ENCODE data around the gene CABLES1.

Gene CABLES1

DNA sequence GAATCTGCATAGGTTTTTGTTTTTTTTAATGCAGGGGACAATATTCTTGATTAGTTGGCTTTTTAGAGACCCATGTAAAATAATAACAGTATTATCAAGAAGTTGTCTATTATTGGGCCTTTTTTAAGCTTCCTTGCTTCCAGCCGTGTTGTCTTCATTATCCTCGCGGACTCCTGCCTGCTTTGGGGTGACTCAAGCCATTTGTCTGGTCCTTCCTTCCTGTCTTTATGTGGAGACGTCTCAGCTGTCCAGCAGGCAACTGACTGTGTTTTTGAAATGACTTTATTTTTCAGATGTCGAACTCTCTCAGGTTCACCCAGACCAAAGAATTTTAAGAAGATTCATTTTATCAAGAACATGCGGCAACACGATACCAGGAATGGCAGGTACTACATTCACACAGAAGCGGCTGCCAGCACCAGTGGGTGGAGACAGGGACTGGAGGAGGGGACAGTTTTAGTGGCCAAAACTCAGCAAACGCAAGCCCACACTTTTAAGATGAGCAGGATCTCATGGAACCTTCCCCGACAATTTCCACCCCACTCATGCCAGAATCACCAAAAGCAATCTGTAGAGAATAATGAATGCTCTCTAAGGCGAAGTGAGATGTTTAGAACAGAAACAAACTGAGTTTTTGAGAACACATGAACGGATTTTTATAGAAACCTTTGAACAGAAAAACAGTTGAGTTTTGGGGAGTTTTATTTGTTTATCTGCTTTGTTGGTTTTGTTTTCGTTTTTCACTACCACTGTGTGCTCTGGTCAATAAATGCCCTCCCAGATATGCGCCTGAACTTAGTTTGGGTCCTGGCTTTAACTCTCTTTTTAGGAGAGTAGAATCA, 59.1 kb downstream of the CABLES1 start:
- no peak for DNase-seq (ENCODE audit: low spot score)

DNA sequence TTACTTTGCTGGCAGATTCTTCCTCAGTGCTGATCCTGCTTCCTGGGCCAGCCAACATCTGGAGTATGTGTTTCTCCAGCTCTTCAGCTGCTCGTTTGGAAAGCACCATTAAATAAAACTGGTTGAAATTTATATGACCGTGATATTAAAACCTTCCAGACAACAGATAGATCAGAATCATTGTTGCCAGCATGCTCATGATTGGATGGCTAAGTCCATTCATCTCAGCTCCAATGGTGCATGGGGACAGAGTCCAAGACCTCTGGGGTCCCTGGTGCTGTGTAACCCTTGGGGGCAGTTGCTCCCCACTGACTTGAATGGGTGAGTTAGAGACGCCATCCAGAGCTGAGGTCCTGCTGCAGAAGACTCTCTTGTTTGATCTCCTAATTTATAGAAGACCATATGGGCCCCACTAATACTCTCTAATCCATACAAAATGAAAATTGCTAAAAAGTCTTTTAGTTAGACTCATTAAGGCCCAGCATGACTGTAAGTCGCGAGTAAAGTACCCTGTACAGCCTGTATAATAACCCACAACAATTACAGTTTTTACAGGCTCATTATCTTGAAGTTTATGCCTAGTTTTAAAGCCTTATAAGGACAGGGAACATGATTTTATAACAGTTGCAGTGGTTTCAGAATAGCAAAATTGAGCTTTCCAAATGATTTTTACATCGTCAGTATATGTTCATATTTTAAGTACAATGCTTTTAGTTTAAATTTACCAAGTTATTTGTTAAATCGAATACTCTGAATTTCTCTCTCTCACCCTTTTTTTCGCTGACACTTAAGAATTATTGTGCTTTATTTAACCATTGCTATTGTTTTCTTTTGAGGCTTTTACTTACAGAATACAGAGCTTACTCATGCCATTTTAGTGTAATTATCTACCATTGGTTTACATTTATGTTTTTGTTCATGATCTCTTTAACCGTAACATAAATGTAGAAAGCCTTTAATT, 60.0 kb downstream of the CABLES1 start:
- no peak for DNase-seq (ENCODE audit: low spot score)

DNA sequence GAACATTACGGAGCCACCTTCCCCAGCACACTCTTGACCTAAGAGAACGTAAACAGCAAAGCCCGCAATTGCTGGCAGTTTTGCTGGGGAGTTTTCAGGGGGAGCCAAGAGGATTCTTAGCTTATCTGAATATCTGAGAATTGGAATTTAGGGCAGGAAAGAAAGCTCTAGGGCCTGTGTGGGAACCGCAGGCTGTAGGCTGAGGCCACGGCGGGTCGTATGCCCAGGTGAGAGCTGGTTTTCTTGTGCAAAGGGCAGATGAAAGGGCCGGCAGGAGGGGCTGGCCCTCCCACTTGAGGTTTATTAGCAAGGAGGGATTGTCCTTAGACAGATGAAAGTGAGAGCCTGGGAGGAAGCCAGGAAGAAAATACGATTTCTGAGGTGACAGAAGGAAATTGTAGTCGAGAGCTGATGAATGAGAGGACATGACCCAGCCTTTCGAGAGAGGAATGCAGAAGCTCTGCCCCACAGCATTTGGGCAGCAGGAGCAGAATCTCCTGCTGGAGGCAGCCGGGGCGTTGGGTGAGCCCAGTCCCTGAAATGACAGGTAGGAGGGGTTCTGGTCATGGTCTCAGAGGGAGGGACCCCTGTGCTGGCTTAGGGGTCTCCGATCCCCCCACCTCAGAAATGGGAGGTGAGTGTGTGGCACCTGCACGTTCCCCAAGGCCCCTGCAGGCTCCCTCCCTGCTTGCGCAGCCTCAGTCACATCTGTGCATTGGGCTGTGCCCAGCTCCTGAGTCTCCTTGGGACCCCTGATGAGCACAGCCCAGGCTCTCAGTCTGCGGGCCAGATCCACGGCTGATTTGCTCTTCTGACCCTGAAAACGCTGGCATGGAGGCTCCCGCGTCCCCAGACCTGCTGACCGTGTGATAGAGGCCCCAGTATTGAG, 61.1 kb downstream of the CABLES1 start:
- no peak for DNase-seq (ENCODE audit: low spot score)

DNA sequence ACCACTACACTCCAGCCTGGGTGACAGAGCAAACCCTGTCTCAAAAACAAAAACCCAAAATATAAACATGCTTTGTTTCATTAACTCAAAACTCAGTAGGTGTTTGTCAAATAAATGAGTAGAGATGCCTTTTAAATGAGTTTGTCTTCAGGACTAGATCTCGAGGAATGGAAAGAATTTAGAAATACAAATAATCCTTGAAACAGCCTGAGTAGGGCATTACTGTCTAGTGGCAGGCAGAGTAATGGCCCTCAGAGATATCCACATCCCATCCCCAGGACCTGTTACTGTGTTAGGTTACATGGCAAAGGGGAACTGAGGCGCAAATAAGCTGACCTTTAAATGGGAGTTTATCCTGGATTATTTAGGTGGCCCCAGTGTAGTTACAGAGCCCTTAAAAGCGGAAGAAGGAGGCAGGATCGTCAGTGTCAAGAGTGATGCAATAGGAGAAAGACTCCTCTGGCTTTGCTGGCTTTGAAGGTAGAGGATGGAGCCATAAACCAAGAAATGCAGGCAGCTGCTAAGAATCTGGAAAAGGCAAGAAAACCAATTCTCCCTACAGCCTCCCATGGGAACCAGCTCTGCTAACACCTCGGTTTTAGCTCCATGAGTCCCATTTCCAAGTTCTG, 63.0 kb downstream of the CABLES1 start:
- no peak for DNase-seq (ENCODE audit: low spot score)

DNA sequence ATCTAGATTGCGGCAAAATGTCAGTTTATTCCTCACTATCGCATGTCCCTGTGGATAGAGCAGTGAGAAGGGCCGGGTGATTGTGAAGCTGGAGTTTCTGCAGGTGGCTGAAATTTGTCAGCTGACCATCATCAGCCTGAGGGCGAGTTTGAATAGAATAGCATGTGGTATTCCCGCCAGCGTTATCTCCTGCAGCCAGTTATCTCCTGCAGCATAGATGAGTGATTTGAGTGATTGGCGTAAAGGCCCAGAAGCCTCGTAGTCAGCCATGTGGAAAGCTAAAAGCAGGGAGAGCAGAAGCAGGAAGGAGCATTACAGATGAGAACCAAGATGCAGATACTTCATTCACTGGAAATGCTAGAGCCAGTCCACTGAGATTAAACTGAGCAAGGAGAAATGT, 65.5 kb downstream of the CABLES1 start:
- DNase-seq (ENCODE audit: low spot score) = no peak

DNA sequence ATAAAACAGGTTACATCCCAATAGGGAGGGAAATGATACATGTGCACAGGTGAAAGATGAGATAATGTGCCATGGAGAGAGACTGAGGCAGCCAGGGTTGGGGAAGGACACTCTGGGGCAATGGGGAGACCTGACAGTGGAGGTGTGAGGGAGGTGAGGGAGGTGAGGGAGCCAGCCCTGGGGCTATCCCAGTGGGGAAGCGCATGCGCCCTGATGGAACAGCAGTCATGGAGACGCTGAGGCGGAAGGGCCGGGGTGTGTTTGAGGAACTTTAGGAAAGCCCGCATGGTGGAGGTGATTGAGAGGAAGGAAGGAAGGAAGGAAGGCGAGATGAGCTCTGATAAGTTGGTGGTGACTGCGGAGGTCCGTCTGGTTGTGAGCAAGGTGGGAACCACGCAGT, 66.5 kb downstream of the CABLES1 start:
- no peak for DNase-seq (ENCODE audit: low spot score)

DNA sequence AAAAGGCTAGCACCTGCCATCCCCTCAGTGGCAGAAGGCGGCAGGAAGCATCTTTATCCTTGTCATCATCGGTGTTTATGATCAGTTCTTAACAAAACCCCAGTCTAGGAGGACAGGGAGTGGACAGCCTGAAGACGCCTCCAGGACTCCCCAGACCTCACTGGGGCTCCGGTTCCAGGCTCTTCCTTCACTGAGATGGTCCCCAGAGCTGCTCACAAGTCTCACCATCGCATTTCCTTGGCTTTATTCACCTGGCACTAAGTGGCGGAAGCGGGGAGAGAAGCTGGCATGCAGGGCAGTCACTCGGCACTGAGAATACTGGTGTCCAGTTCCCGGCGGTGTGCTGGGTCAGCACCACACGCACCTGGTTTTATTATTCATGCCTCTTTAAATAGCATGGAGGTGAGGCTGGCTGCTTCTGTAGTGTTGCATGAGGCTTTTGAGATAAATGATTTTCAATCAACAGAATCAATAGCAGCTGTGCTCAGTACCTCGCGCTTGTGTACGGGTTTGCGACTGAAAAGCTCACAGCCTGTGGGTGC, 68.7 kb downstream of the CABLES1 start:
- no peak for DNase-seq (ENCODE audit: low spot score)

DNA sequence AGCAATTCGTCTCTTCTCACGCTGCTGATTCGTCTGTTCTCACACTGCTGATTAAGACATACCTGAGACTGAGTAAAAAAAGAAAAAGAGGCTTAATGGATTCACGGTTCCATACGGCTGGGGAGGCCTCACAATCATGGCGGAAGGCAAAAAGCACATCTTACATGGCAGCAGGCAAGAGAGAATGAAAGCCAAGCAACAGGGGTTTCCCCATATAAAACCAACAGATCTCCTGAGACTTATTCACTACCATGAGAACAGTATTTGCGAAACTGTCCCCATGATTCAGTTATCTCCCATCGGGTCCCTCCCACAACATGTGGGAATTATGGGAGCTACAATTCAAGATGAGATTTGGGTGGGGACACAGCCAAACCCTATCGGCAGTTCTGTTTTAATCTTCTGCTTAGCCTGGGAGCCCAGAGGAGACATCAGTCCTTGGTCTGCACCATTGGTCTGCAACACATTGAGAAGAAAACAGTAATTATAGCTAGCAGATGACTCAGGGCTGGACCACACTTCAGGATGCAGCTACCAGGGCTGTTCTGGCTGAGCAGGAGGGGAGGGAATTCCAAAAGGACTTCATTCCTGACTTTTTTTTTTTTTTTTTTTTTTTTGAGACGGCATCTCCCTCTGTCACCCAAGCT, 69.4 kb downstream of the CABLES1 start:
- DNase-seq (ENCODE audit: low spot score) = no peak

DNA sequence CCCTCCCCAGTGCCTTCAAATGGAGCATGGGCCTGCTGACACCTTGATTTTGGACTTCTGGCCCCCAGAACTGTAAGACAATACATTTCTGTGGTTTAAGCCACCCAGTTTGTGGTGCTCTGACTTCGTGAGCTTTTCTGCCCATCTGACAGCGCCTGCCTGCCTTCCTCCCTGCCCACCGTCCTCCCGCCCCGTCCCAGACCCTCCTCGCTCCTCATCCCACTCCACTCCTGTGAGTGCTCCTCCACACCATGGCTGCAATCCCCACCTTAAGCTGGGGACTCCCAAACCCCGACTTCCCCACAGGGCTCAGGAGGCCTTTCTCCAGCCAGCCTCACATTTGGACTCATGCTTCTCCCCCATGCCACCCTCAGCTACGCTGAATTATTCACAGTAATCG, 70.7 kb downstream of the CABLES1 start:
- DNase-seq (ENCODE audit: low spot score) = no peak

DNA sequence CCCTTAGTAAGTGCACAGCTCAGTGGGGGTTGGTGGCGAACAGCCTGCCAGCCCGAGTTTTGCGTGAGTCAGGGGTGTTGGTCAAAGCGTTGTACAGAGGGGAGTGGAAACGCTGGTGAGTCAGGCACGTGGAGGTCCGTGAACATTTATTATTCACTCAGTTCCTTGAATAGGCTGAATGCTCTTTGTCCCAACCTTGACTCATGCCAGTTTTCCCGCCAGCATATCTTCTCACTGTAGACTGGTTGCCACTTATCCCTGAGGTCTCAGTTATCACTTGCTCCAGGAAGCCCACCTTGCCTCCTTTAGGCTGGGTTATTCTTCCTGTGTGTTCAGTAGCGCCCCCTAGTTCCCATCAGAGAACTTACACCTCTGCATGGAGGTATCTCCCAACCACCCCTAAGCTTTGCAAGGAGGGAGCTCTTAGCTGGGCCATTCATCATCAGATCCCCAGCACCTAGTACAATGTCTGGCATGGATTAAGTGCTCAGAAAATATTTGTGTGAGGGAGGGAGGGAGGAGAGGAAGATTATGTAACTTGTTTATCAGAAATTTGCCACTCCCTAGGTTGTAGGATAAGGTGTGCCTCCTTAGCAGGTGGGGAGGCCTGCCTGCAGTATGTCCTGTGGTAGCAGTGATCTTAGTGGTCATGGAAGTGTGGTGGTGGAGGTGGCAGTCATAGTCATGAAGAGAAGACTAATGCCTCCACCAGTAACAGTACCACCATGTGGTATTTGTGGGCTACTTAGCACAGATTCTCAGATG, 72.1 kb downstream of the CABLES1 start:
- no peak for DNase-seq (ENCODE audit: low spot score)

DNA sequence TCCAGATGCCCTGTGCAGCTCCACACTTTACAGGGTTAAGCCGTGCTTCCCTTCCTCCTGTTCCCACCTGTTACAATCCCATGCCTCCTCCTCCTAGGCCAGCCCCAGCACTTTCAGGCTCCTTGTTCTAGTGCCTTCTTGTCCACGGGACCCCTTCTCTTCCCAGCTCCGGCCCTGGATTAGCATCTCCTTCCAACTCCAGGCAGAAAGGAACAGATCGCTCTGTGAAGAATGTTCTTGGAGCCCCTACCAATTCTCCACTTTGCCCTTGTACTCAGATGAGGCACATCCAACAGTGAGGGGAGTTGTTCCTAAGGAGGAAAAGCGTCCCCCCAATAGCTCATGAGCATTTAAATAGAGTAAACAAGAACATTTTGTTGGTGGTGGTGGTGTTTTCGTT, 72.7 kb downstream of the CABLES1 start:
- DNase-seq (ENCODE audit: low spot score) = peak; percentile 70

DNA sequence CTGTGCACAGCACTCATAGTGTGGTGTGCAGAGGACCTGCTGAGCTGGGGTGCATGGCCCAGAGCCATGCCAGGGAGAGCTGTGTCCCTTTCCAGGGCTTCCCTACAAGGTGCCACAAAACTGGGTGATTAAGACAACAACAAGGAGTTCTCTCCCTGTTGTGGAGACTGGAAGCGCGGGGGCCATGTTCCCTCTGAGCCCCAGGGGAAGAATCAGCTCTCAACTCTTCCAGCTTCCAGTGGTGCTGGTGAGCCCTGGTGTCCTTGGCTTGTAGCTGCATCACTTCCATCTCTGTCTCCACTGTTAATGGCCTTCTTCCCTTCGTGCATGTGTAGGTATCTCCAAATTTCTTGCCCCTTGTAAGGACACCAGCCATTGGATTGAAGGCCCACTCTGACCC, 73.3 kb downstream of the CABLES1 start:
- no peak for DNase-seq (ENCODE audit: low spot score)

DNA sequence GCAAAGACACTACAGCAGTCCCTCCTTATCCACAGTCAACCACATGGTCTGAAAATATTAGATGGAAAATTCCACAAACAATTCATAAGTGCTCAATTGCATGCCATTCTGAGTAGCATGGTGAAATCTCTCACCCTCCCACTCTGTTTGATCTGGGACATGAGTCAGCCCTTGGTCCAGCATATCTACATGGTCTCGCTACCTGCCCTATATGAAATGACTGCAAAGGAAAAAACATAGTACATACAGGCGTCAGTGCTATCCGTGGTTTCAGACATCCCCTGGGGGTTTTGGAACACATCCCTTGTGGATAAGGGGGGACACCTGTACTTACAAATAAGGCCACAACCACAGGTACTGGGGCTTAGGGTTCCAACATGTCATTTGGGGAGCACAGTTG, 73.7 kb downstream of the CABLES1 start:
- no peak for DNase-seq (ENCODE audit: low spot score)

DNA sequence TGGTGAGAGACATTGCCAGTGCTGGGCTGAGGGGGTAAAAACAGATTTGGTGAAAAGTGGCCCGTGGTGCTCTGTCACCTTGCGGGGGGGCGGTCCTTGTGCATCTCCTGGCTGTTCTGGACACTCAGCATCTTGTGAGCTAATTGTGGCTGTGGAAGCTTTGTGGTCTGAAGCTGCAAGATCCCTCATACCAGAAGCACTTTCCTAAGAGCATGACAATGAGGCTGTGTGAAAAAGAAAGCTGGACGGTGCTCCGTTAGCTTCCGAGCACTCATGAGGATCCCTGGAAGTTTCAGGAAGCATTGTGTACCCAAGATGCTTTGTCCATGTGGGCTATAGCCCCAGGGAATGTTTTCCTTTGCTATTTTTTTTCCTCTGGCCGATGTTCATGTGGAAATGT, 74.5 kb downstream of the CABLES1 start:
- DNase-seq (ENCODE audit: low spot score) = no peak

DNA sequence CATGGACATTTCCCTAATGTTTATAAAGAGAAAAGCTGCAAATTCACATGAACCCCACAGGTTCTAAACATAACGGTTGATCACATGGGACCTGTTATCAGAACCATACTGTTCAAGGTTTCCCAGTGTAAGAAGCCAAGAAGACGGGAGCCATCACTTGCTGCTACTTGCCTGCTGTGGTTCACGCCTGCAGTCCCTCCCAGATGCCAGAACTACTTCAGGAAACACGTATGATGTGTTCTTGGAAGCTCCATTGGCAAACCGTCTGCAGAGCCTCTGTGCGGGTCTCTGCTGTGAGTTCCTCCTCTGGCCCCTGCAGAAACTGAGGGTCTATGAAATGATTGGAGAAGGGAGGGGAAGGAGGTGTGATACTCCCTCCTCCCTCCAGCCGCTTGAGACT, 75.2 kb downstream of the CABLES1 start:
- DNase-seq (ENCODE audit: low spot score) = no peak

DNA sequence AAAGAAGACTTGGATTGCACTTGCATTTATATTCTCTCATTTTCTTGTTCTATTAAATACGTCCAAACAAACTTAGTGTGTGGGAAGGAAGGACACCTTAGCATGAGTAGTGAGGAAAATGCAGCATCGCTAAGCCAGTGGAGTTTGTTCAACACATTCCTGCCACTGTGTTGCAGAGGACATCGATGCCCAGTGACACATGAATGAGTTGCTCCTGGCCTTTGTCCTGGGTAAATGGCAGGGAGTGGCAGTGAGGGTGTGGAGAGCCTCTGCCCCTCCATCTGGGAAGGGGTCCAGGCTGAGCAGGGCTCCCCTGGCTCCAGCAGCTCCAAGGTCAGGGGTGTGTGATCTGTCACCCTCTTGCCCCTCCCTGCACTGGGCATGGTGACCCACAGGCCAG, 75.9 kb downstream of the CABLES1 start:
- DNase-seq (ENCODE audit: low spot score) = no peak

DNA sequence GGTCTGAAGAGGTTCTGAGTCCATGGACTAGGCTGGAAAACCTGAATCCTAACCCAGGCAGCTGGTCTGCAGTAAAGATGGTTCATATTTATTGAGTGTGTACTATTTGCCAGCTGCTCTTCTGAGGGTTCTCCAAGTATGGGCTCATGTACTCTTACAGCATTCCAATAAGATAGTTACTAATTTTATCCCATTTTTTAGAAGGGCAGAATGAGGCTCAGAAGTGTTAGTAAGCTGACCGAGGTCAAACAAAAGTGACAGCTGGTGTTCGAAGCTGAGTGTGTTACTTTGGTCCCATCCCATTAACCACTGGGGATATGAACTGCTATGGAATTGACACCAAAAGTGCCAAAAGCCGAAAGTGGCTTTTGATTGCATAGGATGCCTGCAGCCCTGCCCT, 76.9 kb downstream of the CABLES1 start:
- no peak for DNase-seq (ENCODE audit: low spot score)

DNA sequence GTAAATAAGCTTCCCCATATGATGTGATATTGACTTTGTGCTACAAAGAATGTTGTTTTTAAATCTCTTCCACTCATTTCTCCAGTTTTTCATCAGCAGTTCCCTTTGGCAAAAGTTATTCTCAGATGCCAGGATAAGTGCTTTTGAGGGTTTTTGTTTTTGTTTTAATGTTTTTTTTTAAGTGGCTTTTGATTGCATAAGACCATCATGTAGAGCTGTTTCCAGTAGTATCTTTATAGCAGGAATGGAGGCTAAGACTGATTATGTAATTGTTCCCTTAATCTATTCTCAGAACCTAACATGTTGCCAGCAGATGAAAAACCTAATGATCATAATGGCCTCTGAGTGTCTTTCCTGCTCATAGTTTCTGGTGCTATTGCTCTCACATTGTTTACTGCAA, 77.9 kb downstream of the CABLES1 start:
- DNase-seq (ENCODE audit: low spot score) = no peak

DNA sequence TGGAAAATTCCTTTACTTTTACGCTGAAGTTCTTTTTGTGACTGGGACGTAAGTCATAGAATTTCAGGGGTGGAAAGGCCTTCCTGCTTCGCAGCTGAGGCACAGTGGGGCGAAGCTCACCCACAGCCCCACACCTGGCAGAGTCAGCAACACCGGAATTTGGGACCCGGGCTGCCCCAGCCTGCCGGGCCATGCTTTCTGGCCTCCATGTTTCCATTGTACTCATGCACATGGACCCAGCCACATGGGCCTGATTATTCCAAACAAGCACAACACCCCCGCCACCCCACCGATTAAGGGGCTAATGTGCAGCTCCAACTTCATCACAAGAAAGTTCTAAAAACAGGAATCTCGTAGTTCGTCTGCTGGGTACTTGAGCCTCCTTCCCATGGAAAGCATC, 82.5 kb downstream of the CABLES1 start:
- no peak for DNase-seq (ENCODE audit: low spot score)

DNA sequence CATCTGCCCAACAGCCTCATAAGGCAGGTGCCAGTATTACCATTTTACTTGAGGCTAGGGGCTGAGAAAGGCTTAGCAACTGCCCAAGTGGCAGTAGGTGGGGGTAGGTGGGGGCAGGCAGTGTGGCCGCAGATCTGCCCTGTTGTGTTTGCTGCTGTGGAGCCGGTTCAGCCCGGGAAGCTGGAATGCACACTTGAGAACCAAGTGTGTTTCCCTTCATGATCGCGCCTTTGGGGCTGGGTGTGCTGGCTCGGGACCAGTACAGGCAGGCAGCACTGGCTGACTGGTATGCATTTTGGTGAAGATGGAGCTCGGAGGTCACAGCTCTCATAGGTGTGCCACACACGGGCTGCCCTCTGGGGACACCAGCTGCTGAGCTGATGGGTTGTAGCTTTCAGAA, 85.1 kb downstream of the CABLES1 start:
- DNase-seq (ENCODE audit: low spot score) = no peak
